ENCODE results near the gene HNRNPDL. TPM values are rescaled to one million over a fixed set of nuclear protein-coding genes. Genes with fewer than 3 reads are reported as not detected.
"Not testable (repeated sequence)": the region's sequence is repeated elsewhere in the genome, so short reads cannot be mapped to it uniquely, and the experiment has no call there.

The HNRNPDL gene
- total and polyA plus RNA-seq, 2 of the 13 experiments (the other 11 are each of a cell fraction or from before 2014, with no cell fraction given), result 167 to 414 TPM

DNA sequence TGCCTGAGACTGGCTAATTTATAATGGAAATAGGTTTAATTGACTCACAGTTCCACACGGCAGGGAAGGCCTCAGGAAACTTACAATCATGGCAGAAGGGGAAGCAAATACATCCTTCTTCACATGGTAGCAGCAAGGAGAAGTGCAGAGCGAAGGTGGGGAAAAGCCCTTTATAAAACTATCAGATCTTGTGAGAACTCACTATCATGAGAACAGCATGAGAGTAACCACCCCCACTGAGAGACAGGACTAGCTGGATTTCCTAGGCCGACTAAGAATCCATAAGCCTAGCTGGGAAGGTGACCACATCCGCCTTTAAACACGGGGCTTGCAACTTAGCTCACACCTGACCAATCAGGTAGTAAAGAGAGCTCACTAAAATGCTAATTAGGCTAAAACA, 42.8 kb upstream of the HNRNPDL start:
- CTCF ChIA-PET (ENCODE audit: low intra/inter-chr PET ratio, low total read pairs); FAIRE-seq; ATAC-seq; BruUV-seq (replicated peaks); H3K4me3 ChIP-seq (replicated peaks in 1 of 3; ENCODE audit: insufficient read depth in 1 of 3, low read depth in 2 of 3, low read length in 3 of 3); DNase-seq (ENCODE audit: low spot score); H2AFZ ChIP-seq (ENCODE audit: low read length); H4K20me1 ChIP-seq (ENCODE audit: insufficient read depth, low read length); H3K4me2 ChIP-seq (ENCODE audit: low read depth, low read length); intact Hi-C loops (cut with micrococcal nuclease; ENCODE audit: unreplicated experiment); H3K9ac ChIP-seq (ENCODE audit: insufficient read depth, low read depth, low read length); H3K27ac ChIP-seq (ENCODE audit: extremely low read length, insufficient read depth, low read length); H3K27me3 ChIP-seq (ENCODE audit: control insufficient read depth in 1 of 2, insufficient read depth in 2 of 2, low read length in 2 of 2); POLR2A ChIA-PET; in situ Hi-C loops (cut with HindIII; ENCODE audit: extremely low pct_ligation_motif_present, low pct_unique_long_range_greater_than_20kb); H3K9me3 ChIP-seq (ENCODE audit: low read length); H3K36me3 ChIP-seq (replicated peaks in 1 of 2; ENCODE audit: control insufficient read depth in 1 of 2, insufficient read depth in 2 of 2, low read length in 2 of 2); H3K79me2 ChIP-seq (ENCODE audit: insufficient read depth, low read length): not testable (repeated sequence)
- H3K4me1 ChIP-seq (ENCODE audit: insufficient read depth, low read length), result peaks cover 18% of the 10 kb centered on the region
- 49% methylated on average over 5 of the region's 5 CpGs for WGBS (ENCODE audit: low lambda C conversion rate)

DNA sequence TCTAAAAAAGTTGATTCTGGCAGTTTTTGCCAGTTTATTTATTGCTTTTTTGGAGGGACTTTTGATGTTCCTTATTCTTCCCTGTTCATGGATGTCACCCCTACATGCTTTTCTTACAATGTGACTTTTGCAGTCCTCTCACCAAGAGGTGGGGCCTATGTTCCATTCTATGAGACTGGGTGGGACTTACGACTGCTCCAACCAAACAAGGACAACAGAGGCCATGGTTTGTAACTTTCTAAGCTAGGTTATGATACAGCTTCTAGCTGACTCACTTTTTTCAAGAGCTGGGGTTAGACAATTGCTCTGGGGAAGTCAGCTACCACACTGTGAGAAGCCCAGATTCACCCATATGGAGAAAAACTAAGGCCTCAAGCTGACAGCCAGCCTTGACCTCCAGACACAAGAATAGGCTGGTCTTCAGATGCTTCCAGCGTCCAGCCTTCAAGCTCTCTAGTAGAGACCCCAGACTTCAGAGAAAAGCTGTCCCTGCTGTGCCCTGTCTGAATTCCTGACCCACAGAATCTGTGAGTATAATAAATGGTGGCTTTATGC, 39.6 kb upstream of the HNRNPDL start:
- POLR2A ChIA-PET, result no interaction called here
- TF ChIP-seq ELF1 (CRISPR knock-in tag; IDR thresholded peaks at IDR 0.05) (no peak), ZNF614 (CRISPR knock-in tag; IDR thresholded peaks at IDR 0.05; ENCODE audit: borderline replicate concordance) (no peak), NRL (CRISPR knock-in tag; IDR thresholded peaks at IDR 0.05; ENCODE audit: borderline replicate concordance) (no peak), STAG1 (CRISPR knock-in tag; IDR thresholded peaks at IDR 0.05) (peak; percentile 59), CHD2 (IDR thresholded peaks at IDR 0.05; ENCODE audit: low read depth, low read length) (no peak), HDAC1 (CRISPR knock-in tag; IDR thresholded peaks at IDR 0.05) (no peak), SYNCRIP (IDR thresholded peaks at IDR 0.05; ENCODE audit: insufficient read depth, low read depth, low read length) (no peak)
- TF ChIP-seq, protein P1, sequence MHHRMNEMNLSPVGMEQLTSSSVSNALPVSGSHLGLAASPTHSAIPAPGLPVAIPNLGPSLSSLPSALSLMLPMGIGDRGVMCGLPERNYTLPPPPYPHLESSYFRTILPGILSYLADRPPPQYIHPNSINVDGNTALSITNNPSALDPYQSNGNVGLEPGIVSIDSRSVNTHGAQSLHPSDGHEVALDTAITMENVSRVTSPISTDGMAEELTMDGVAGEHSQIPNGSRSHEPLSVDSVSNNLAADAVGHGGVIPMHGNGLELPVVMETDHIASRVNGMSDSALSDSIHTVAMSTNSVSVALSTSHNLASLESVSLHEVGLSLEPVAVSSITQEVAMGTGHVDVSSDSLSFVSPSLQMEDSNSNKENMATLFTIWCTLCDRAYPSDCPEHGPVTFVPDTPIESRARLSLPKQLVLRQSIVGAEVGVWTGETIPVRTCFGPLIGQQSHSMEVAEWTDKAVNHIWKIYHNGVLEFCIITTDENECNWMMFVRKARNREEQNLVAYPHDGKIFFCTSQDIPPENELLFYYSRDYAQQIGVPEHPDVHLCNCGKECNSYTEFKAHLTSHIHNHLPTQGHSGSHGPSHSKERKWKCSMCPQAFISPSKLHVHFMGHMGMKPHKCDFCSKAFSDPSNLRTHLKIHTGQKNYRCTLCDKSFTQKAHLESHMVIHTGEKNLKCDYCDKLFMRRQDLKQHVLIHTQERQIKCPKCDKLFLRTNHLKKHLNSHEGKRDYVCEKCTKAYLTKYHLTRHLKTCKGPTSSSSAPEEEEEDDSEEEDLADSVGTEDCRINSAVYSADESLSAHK (CRISPR knock-in tag; IDR thresholded peaks at IDR 0.05; ENCODE audit: borderline replicate concordance), result no peak
- TF ChIP-seq, protein P2, sequence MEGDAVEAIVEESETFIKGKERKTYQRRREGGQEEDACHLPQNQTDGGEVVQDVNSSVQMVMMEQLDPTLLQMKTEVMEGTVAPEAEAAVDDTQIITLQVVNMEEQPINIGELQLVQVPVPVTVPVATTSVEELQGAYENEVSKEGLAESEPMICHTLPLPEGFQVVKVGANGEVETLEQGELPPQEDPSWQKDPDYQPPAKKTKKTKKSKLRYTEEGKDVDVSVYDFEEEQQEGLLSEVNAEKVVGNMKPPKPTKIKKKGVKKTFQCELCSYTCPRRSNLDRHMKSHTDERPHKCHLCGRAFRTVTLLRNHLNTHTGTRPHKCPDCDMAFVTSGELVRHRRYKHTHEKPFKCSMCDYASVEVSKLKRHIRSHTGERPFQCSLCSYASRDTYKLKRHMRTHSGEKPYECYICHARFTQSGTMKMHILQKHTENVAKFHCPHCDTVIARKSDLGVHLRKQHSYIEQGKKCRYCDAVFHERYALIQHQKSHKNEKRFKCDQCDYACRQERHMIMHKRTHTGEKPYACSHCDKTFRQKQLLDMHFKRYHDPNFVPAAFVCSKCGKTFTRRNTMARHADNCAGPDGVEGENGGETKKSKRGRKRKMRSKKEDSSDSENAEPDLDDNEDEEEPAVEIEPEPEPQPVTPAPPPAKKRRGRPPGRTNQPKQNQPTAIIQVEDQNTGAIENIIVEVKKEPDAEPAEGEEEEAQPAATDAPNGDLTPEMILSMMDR (CRISPR knock-in tag; IDR thresholded peaks at IDR 0.05), result peak; percentile 56
- TF ChIP-seq, protein P3, sequence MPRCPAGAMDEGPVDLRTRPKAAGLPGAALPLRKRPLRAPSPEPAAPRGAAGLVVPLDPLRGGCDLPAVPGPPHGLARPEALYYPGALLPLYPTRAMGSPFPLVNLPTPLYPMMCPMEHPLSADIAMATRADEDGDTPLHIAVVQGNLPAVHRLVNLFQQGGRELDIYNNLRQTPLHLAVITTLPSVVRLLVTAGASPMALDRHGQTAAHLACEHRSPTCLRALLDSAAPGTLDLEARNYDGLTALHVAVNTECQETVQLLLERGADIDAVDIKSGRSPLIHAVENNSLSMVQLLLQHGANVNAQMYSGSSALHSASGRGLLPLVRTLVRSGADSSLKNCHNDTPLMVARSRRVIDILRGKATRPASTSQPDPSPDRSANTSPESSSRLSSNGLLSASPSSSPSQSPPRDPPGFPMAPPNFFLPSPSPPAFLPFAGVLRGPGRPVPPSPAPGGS (CRISPR knock-in tag; IDR thresholded peaks at IDR 0.05), result no peak
- TF ChIP-seq, protein P4, sequence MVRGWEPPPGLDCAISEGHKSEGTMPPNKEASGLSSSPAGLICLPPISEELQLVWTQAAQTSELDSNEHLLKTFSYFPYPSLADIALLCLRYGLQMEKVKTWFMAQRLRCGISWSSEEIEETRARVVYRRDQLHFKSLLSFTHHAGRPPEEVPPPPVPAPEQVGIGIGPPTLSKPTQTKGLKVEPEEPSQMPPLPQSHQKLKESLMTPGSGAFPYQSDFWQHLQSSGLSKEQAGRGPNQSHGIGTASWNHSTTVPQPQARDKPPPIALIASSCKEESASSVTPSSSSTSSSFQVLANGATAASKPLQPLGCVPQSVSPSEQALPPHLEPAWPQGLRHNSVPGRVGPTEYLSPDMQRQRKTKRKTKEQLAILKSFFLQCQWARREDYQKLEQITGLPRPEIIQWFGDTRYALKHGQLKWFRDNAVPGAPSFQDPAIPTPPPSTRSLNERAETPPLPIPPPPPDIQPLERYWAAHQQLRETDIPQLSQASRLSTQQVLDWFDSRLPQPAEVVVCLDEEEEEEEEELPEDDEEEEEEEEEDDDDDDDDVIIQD (CRISPR knock-in tag; IDR thresholded peaks at IDR 0.05; ENCODE audit: low read depth), result no peak

More for the DNA sequence above, 39.6 kb upstream of the HNRNPDL start:
- CTCF ChIA-PET (ENCODE audit: low intra/inter-chr PET ratio, low total read pairs), result no interaction called here
- ATAC-seq (peak; percentile 60), DNase-seq (ENCODE audit: low spot score) (peak; percentile 16), FAIRE-seq (no peak)
- BruUV-seq (replicated peaks), result no TSS peak
- Histone ChIP-seq H3K27me3 (ENCODE audit: control insufficient read depth in 1 of 2, insufficient read depth in 2 of 2, low read length in 2 of 2) (no peaks in the 10 kb centered on the region), H3K36me3 (replicated peaks in 1 of 2; ENCODE audit: control insufficient read depth in 1 of 2, insufficient read depth in 2 of 2, low read length in 2 of 2) (no peaks in the 10 kb centered on the region), H3K27ac (ENCODE audit: extremely low read length, insufficient read depth, low read length) (no peak overlapping the region), H3K9ac (ENCODE audit: insufficient read depth, low read depth, low read length) (no peak overlapping the region), H3K4me2 (ENCODE audit: low read depth, low read length) (no peak overlapping the region), H3K79me2 (ENCODE audit: insufficient read depth, low read length) (no peaks in the 10 kb centered on the region), H3K4me3 (replicated peaks in 1 of 3; ENCODE audit: insufficient read depth in 1 of 3, low read depth in 2 of 3, low read length in 3 of 3) (no peak overlapping the region), H3K9me3 (ENCODE audit: low read length) (no peaks in the 10 kb centered on the region), H4K20me1 (ENCODE audit: insufficient read depth, low read length) (no peaks in the 10 kb centered on the region), H3K4me1 (ENCODE audit: insufficient read depth, low read length) (peaks cover 13% of the 10 kb centered on the region), H2AFZ (ENCODE audit: low read length) (no peak overlapping the region)
- in situ Hi-C loops (cut with HindIII; ENCODE audit: extremely low pct_ligation_motif_present, low pct_unique_long_range_greater_than_20kb) (no loop called here), intact Hi-C loops (cut with micrococcal nuclease; ENCODE audit: unreplicated experiment) (no loop called here)
- WGBS (ENCODE audit: low lambda C conversion rate), result 82% methylated on average over 1 of the region's 2 CpGs
